Measurements from ENCODE around the gene TRIAP1. TPM values are rescaled to one million over a fixed set of nuclear protein-coding genes. Genes with fewer than 3 reads are reported as not detected.

TRIAP1 gene
- total RNA-seq, 1 experiment from 2014 or later, result 23.9 TPM

DNA sequence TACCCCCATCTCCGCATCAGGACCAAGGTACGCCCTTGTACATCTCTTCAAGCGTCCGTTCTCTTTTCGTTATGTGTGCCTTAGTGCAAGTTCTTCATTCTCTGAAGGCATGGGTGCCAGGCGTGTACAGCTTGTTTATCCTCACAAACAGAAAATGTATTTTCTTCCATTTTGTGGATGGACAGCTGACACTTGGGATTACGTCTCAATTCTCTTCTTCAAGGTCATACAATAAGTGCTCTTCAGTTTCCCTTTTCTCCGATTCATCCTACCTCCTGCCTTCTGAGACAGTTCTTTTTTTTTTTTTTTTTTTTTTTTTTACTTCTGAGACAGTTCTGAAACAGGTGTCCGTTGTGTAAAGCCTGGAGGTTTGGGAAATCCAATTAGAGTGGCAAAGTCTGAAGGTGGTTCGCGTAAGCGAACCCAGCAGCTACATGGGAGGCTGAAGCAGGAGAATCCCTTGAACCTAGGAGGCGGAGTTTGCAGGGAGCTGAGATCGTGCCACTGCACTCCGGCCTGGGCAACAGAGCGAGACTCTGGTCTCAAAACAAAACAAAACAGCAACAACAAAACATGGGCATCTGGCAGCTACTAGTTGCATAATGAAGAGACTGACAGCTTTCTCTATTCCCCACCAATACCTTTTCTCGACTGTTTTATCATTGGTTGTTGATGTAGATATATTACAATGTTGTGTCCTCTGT, 7.5 kb downstream of the TRIAP1 start:
- Histone ChIP-seq H3K9me3 (ENCODE audit: control insufficient read depth, insufficient read depth, low read depth, low read length) (no peaks in the 10 kb centered on the region), H3K4me1 (ENCODE audit: control insufficient read depth, insufficient read depth, low read length) (peaks cover 9% of the 10 kb centered on the region), H3K27me3 (ENCODE audit: control insufficient read depth, insufficient read depth, low read length) (no peaks in the 10 kb centered on the region), H3K36me3 (ENCODE audit: control insufficient read depth, insufficient read depth, low read length) (peaks cover 7% of the 10 kb centered on the region), H3K27ac (ENCODE audit: low read length) (peak overlapping the region; percentile 81), H3K4me3 (ENCODE audit: low read depth in 2 of 2, low read length in 2 of 2) (peak overlapping the region; percentile 80 to 84)
- TF ChIP-seq POLR2AphosphoS5 (IDR thresholded peaks at IDR 0.05; ENCODE audit: low read depth, low read length) (no peak), REST (IDR thresholded peaks at IDR 0.05; ENCODE audit: insufficient read depth in 1 of 2, low read depth in 2 of 2, low read length in 1 of 2) (no peak)
- TSS peak; percentile 95 for BruUV-seq (replicated peaks)
- ChIA-PET CTCF (interaction anchor here (1.5 kb wide), 1 partner anchor 112 kb away, joined by 4 read pairs; no protein-coding TSS in a partner anchor), POLR2A (no interaction called here)
- intact Hi-C loops (cut with micrococcal nuclease; ENCODE audit: unreplicated experiment) (no loop called here), in situ Hi-C loops (cut with HindIII; ENCODE audit: low pct_unique_long_range_greater_than_20kb, low sequenced_read_pairs) (no loop called here)
- ATAC-seq (peak; percentile 16), DNase-seq (ENCODE audit: low read depth, low spot score) (no peak)

GRCh38 chr12:120437735-120438494, 8.3 kb downstream of the TRIAP1 start, which contains the start of gene COX6A1:
Gene COX6A1 (plus strand): TSS chr12:120438113. CDS start chr12:120438127, 14 bp downstream.
- Histone ChIP-seq H3K9me3 (ENCODE audit: control insufficient read depth, insufficient read depth, low read depth, low read length) (no peaks in the 10 kb centered on the region), H3K4me1 (ENCODE audit: control insufficient read depth, insufficient read depth, low read length) (peaks cover 9% of the 10 kb centered on the region), H3K4me3 (ENCODE audit: low read depth in 2 of 2, low read length in 2 of 2) (peak within 1 kb of the TSS; percentile 80 to 84), H3K27me3 (ENCODE audit: control insufficient read depth, insufficient read depth, low read length) (no peaks in the 10 kb centered on the region), H3K27ac (ENCODE audit: low read length) (peak within 1 kb of the TSS; percentile 86), H3K36me3 (ENCODE audit: control insufficient read depth, insufficient read depth, low read length) (peaks cover 7% of the 10 kb centered on the region)
- in situ Hi-C loops (cut with HindIII; ENCODE audit: low pct_unique_long_range_greater_than_20kb, low sequenced_read_pairs) (no loop called here), intact Hi-C loops (cut with micrococcal nuclease; ENCODE audit: unreplicated experiment) (no loop called here)
- POLR2A ChIA-PET, result no interaction called here
- DNase-seq (ENCODE audit: low read depth, low spot score) (peak; percentile 95), ATAC-seq (peak; percentile 98)
- TF ChIP-seq, protein P1, sequence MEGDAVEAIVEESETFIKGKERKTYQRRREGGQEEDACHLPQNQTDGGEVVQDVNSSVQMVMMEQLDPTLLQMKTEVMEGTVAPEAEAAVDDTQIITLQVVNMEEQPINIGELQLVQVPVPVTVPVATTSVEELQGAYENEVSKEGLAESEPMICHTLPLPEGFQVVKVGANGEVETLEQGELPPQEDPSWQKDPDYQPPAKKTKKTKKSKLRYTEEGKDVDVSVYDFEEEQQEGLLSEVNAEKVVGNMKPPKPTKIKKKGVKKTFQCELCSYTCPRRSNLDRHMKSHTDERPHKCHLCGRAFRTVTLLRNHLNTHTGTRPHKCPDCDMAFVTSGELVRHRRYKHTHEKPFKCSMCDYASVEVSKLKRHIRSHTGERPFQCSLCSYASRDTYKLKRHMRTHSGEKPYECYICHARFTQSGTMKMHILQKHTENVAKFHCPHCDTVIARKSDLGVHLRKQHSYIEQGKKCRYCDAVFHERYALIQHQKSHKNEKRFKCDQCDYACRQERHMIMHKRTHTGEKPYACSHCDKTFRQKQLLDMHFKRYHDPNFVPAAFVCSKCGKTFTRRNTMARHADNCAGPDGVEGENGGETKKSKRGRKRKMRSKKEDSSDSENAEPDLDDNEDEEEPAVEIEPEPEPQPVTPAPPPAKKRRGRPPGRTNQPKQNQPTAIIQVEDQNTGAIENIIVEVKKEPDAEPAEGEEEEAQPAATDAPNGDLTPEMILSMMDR (IDR thresholded peaks at IDR 0.05), result 0 out of 2 replicates have a peak, but pooled peaks have one; percentile 20
- TF ChIP-seq SIN3A (IDR thresholded peaks at IDR 0.05; ENCODE audit: borderline replicate concordance, insufficient read depth, low read depth, low read length), result peak; percentile 81; the same call in 1 of the 2 replicates
- 0 out of 2 replicates have a peak, but pooled peaks have one; percentile 29 for TF ChIP-seq TCF7L2 (IDR thresholded peaks at IDR 0.05; ENCODE audit: low read depth, low read length)
- TF ChIP-seq POLR2AphosphoS5 (IDR thresholded peaks at IDR 0.05; ENCODE audit: low read depth, low read length), result peak; percentile 86
- no peak for TF ChIP-seq REST (IDR thresholded peaks at IDR 0.05; ENCODE audit: insufficient read depth in 1 of 2, low read depth in 2 of 2, low read length in 1 of 2)
- BruUV-seq (replicated peaks), result no TSS peak
- CTCF ChIA-PET, result interaction anchor here (0.5 to 1.5 kb wide), 3 partner anchors 49 to 210 kb away, joined by 3 to 4 read pairs (median 4); no protein-coding TSS in a partner anchor

All from Panc1 (cell line).